Breast epithelium (tissue), 4 donors: Measurements from ENCODE around the gene PPP2R2D. TPM values are rescaled to one million over a fixed set of nuclear protein-coding genes. Genes with fewer than 3 reads are reported as not detected.
"Not testable (repeated sequence)": the region's sequence is repeated elsewhere in the genome, so short reads cannot be mapped to it uniquely, and the experiment has no call there.

Source experiments
- DNase-seq, 2 donors: peaks; one replicate each; pipeline ENCODE4 v3.0.0-alpha.2; 2019; ENCODE audit warnings: low spot score in 2 of 2
- H3K27ac ChIP-seq, 2 donors: fragments of 200-600 bp; sonication (generic) in 1 of 2; one replicate each; pipeline ENCODE4 v1.5.1; 2016 to 2019; ENCODE audit warnings: mild to moderate bottlenecking in 1 of 2
- H3K27me3 ChIP-seq, 2 donors: fragments of 200-600 bp; sonication (generic) in 1 of 2; one replicate each; pipeline versions ENCODE4 v1.5.1 to v1.6.0; 2017 to 2019; ENCODE audit warnings: control low read depth in 1 of 2, mild to moderate bottlenecking in 1 of 2
- H3K36me3 ChIP-seq: fragments of 200-600 bp; one replicate; pipeline ENCODE4 v1.5.1; 2019
- H3K4me1 ChIP-seq, 2 donors: fragments of 200-600 bp; sonication (generic); one replicate each; pipeline ENCODE4 v1.5.1; 2016 to 2019; ENCODE audit warnings: control low read depth in 1 of 2
- H3K4me3 ChIP-seq, 3 donors: fragments of 200-600 bp; sonication (generic); 1 replicate in 2 of 3; 2 replicates in 1 of 3; pipeline ENCODE4 v1.5.1; 2016 to 2019; ENCODE audit warnings: mild to moderate bottlenecking in 3 of 3, moderate library complexity in 2 of 3
- H3K9me3 ChIP-seq, 2 donors: fragments of 200-600 bp; sonication (generic) in 1 of 2; one replicate each; pipeline ENCODE4 v1.5.1; 2016 to 2019; ENCODE audit warnings: control low read depth in 1 of 2
- CTCF ChIP-seq, 3 donors: fragments of 450-650 bp; IDR thresholded peaks; one replicate each; pipeline ENCODE4 v1.5.1; 2016 to 2017; ENCODE audit warnings: antibody characterized with exemption in 3 of 3, mild to moderate bottlenecking in 3 of 3, moderate library complexity in 3 of 3
- POLR2A ChIP-seq: fragments of 450-650 bp; IDR thresholded peaks from one replicate; pipeline ENCODE4 v1.6.1; 2016; ENCODE audit warnings: antibody characterized with exemption, mild to moderate bottlenecking, moderate library complexity
- POLR2AphosphoS5 ChIP-seq, 3 donors: sonication (generic); formaldehyde crosslinking; IDR thresholded peaks; one replicate each; pipeline ENCODE4 v1.6.1; 2017; ENCODE audit warnings: antibody characterized with exemption in 3 of 3
- intact Hi-C: fragments of 100-400 bp; cut with DNase I; formaldehyde crosslinking; loops from one replicate; pipeline ENCODE4 v1.15.1; 2023; ENCODE audit warnings: low total_unique reads
- total RNA-seq, 3 donors: library from RNA; depleted of rRNA; stranded (reverse); fragments of >200 nt; gene quantifications; one replicate each; pipeline ENCODE4 v1.1.0, GENCODE V29; 2016

The PPP2R2D gene
- total RNA-seq, 3 donors from 2014 or later = 33.0 to 51.8 (median 44.1) TPM

- H3K27me3 ChIP-seq = no peaks in the 10 kb centered on the region
- no peaks in the 10 kb centered on the region for H3K36me3 ChIP-seq
- TF ChIP-seq POLR2A = peak; percentile 45
- peak in 2 of 3 donors; percentile 79 to 80 for TF ChIP-seq POLR2AphosphoS5 (IDR thresholded peaks at IDR 0.05)
- TF ChIP-seq CTCF (IDR thresholded peaks at IDR 0.05) = peak in 2 of 3 donors; percentile 13 to 26
- no peaks in the 10 kb centered on the region for H3K9me3 ChIP-seq
- peak within 1 kb of the TSS; percentile 64 to 84 for H3K27ac ChIP-seq
- peaks cover 0 to 5% of the 10 kb centered on the region in 2 donors for H3K4me1 ChIP-seq
- H3K4me3 ChIP-seq = peak within 1 kb of the TSS; percentile 64 to 97 (median 94)
- DNase-seq = peak; percentile 90
- intact Hi-C loops = no loop called here
Measured at GRCh38 chr10:131981429-131982184, 80.8 kb downstream of the PPP2R2D start, which contains the start of gene BNIP3. Gene BNIP3, minus strand, starts transcription at chr10:131981923. Its CDS starts 117 bp downstream, at chr10:131981806.

GRCh38 chr10:131982185-131982756 is 81.5 kb downstream of the PPP2R2D start:
- intact Hi-C loops = no loop called here
- Histone ChIP-seq H3K27ac (peak overlapping the region; percentile 64 to 84), H3K4me1 (peaks cover 0 to 5% of the 10 kb centered on the region in 2 donors), H3K9me3 (no peaks in the 10 kb centered on the region), H3K27me3 (no peaks in the 10 kb centered on the region), H3K4me3 (peak overlapping the region; percentile 64 to 97 (median 94)), H3K36me3 (no peaks in the 10 kb centered on the region)
- DNase-seq = peak in 1 of 2 donors; percentile 51
- TF ChIP-seq POLR2AphosphoS5 (IDR thresholded peaks at IDR 0.05) = no peak
- no peak for TF ChIP-seq POLR2A
- no peak for TF ChIP-seq CTCF (IDR thresholded peaks at IDR 0.05)

- Histone ChIP-seq H3K27ac (peak overlapping the region; percentile 64 to 84), H3K9me3 (no peaks in the 10 kb centered on the region), H3K4me3 (peak overlapping the region; percentile 64 to 97 (median 94)), H3K36me3 (no peaks in the 10 kb centered on the region), H3K4me1 (peaks cover 0 to 5% of the 10 kb centered on the region in 2 donors), H3K27me3 (no peaks in the 10 kb centered on the region)
- intact Hi-C loops = no loop called here
- DNase-seq = peak in 1 of 2 donors; percentile 51
- no peak for TF ChIP-seq POLR2AphosphoS5 (IDR thresholded peaks at IDR 0.05)
- TF ChIP-seq POLR2A = no peak
- TF ChIP-seq CTCF (IDR thresholded peaks at IDR 0.05) = no peak
Measured at GRCh38 chr10:131982796-131983195, 82.0 kb downstream of the PPP2R2D start.

- no peak for TF ChIP-seq CTCF (IDR thresholded peaks at IDR 0.05)
- TF ChIP-seq POLR2AphosphoS5 (IDR thresholded peaks at IDR 0.05) = no peak
- no peak for TF ChIP-seq POLR2A
- H3K4me3 ChIP-seq = no peak overlapping the region
- DNase-seq = peak in 1 of 2 donors; percentile 9
- H3K4me1 ChIP-seq = peaks cover 0 to 5% of the 10 kb centered on the region in 2 donors
- H3K27ac ChIP-seq = no peak overlapping the region
- no peaks in the 10 kb centered on the region for H3K9me3 ChIP-seq
- no peaks in the 10 kb centered on the region for H3K36me3 ChIP-seq
- no peaks in the 10 kb centered on the region for H3K27me3 ChIP-seq
- intact Hi-C loops = no loop called here
Measured at GRCh38 chr10:131983780-131984179, 83.0 kb downstream of the PPP2R2D start.

- DNase-seq, intact Hi-C loops, H3K4me3 ChIP-seq: not testable (repeated sequence)
Measured at GRCh38 chr10:131986851-131987250, 86.0 kb downstream of the PPP2R2D start.

GRCh38 chr10:131987301-131987700 is 86.5 kb downstream of the PPP2R2D start:
- H3K27ac ChIP-seq, DNase-seq, H3K4me1 ChIP-seq, H3K27me3 ChIP-seq, intact Hi-C loops, H3K36me3 ChIP-seq, H3K4me3 ChIP-seq, H3K9me3 ChIP-seq: not testable (repeated sequence)

More at GRCh38 chr10:131986851-131987250, 86.0 kb downstream of the PPP2R2D start:
- not testable (repeated sequence) for H3K36me3 ChIP-seq, H3K9me3 ChIP-seq, H3K27ac ChIP-seq, H3K4me1 ChIP-seq, H3K27me3 ChIP-seq

GRCh38 chr10:131987786-131988185 is 87.0 kb downstream of the PPP2R2D start:
- H3K27ac ChIP-seq, H3K36me3 ChIP-seq, DNase-seq, H3K27me3 ChIP-seq, H3K4me3 ChIP-seq, intact Hi-C loops, H3K4me1 ChIP-seq, H3K9me3 ChIP-seq: not testable (repeated sequence)
